ENCODE measurements around the gene UNC119. TPM values are rescaled to one million over a fixed set of nuclear protein-coding genes. Genes with fewer than 3 reads are reported as not detected.

The UNC119 gene
- total RNA-seq, 1 donor = 23.2 TPM

DNA sequence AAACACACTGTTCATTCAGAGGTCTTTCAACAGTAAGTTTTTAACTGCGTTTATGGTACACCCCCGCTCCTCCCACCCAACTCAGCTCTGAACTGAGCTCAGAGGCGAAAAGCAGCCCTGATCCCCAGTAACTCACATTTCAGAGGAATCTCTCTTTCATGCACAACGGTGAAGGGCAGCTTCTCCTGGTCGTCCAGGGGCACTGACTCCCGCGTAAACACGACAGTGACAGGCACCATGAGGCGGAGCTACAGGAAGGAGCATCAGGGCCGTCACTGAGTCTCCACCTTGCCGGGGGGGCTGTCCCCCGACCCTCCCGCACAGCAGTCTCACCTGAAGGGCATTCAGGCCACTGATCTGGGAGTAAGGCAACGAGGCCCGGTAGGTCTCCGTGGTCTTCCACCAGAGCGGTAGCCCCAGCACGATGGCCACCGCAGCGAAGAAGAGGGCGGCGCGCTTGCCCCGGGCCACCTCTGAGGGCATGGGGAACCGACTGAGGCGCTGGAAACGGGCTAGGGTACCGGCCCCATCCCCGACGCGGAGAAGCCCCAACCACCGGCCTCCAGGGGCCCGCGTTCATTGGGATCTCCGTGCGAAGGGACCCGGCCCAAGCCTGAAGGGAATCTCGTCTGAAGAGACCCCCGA lies 18.4 kb upstream of the UNC119 start:
- peaks cover 39% of the 10 kb centered on the region for H3K79me2 ChIP-seq (ENCODE audit: insufficient read depth, low read length)
- peaks cover 27% of the 10 kb centered on the region for H3K4me1 ChIP-seq (ENCODE audit: insufficient read depth, low read length)
- peak overlapping the region; percentile 52 for H3K27ac ChIP-seq (ENCODE audit: low read depth, low read length)
- no peaks in the 10 kb centered on the region for H3K9me3 ChIP-seq (ENCODE audit: low read depth, low read length)
- H3K4me3 ChIP-seq (ENCODE audit: insufficient read depth, low read length) = peak overlapping the region; percentile 98
- TF ChIP-seq, protein P1, sequence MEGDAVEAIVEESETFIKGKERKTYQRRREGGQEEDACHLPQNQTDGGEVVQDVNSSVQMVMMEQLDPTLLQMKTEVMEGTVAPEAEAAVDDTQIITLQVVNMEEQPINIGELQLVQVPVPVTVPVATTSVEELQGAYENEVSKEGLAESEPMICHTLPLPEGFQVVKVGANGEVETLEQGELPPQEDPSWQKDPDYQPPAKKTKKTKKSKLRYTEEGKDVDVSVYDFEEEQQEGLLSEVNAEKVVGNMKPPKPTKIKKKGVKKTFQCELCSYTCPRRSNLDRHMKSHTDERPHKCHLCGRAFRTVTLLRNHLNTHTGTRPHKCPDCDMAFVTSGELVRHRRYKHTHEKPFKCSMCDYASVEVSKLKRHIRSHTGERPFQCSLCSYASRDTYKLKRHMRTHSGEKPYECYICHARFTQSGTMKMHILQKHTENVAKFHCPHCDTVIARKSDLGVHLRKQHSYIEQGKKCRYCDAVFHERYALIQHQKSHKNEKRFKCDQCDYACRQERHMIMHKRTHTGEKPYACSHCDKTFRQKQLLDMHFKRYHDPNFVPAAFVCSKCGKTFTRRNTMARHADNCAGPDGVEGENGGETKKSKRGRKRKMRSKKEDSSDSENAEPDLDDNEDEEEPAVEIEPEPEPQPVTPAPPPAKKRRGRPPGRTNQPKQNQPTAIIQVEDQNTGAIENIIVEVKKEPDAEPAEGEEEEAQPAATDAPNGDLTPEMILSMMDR (IDR thresholded peaks at IDR 0.05; ENCODE audit: extremely low read depth, low read depth, low read length) = no peak
- H4K20me1 ChIP-seq (ENCODE audit: insufficient read depth, low read length) = peaks cover 5% of the 10 kb centered on the region
- H2AFZ ChIP-seq (ENCODE audit: low read length) = peak overlapping the region; percentile 95
- DNase-seq (ENCODE audit: insufficient read length, low spot score, missing footprints) = no peak
- H3K27me3 ChIP-seq (ENCODE audit: insufficient read depth, low read length) = no peaks in the 10 kb centered on the region
- peak overlapping the region; percentile 98 for H3K4me2 ChIP-seq (ENCODE audit: insufficient read depth, low read length)
- peaks cover 4% of the 10 kb centered on the region for H3K36me3 ChIP-seq (ENCODE audit: insufficient read depth, low read length)

DNA sequence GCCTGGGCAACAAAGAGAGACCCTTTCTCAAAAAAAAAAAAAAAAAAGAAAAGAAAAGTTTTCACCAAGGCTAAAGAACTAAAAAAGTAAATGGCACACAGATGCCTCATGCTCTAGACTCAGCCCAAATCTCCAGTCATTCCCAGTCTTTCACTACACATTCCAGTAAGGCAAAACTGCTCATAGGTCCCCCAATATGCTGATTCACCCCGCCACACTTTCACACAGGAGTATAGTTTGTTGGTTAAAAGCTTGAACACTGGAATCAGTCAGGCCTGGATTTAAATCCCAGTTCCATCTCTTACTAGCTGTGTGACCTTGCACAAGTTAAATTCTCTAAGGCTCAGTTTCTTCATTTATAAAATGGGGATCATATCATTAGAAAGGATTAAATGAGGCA lies 17.0 kb upstream of the UNC119 start:
- Histone ChIP-seq H3K36me3 (ENCODE audit: insufficient read depth, low read length) (peaks cover 4% of the 10 kb centered on the region), H3K9me3 (ENCODE audit: low read depth, low read length) (no peaks in the 10 kb centered on the region), H4K20me1 (ENCODE audit: insufficient read depth, low read length) (peaks cover 2% of the 10 kb centered on the region), H3K4me1 (ENCODE audit: insufficient read depth, low read length) (peaks cover 27% of the 10 kb centered on the region), H3K27ac (ENCODE audit: low read depth, low read length) (no peak overlapping the region), H3K4me3 (ENCODE audit: insufficient read depth, low read length) (no peak overlapping the region), H3K4me2 (ENCODE audit: insufficient read depth, low read length) (peak overlapping the region; percentile 98), H2AFZ (ENCODE audit: low read length) (no peak overlapping the region), H3K27me3 (ENCODE audit: insufficient read depth, low read length) (no peaks in the 10 kb centered on the region), H3K79me2 (ENCODE audit: insufficient read depth, low read length) (peaks cover 42% of the 10 kb centered on the region)
- DNase-seq (ENCODE audit: insufficient read length, low spot score, missing footprints) = no peak
- TF ChIP-seq, protein P1 (IDR thresholded peaks at IDR 0.05; ENCODE audit: extremely low read depth, low read depth, low read length) = no peak

DNA sequence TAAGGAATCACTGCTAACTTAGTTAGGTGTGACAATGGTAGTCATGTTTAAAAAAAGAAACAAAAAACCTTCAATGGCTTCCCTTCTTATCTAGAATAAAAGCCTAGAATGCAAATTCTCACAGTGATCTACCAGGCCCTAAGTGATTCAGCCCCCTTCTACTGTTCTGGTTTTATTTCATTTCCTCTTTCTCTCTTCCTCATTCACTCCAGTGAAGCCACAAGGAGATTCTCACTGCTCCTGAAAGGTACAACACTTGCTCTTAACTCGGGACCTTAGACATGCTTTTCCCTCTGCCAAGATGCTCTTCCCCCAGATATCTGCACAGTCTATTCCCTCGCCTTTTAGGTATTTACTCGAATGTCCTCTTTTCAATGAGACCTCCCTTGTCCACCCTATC lies 15.2 kb upstream of the UNC119 start:
- H2AFZ ChIP-seq (ENCODE audit: low read length) = no peak overlapping the region
- no peak for DNase-seq (ENCODE audit: insufficient read length, low spot score, missing footprints)
- H4K20me1 ChIP-seq (ENCODE audit: insufficient read depth, low read length) = peaks cover 5% of the 10 kb centered on the region
- H3K79me2 ChIP-seq (ENCODE audit: insufficient read depth, low read length) = peaks cover 48% of the 10 kb centered on the region
- no peaks in the 10 kb centered on the region for H3K27me3 ChIP-seq (ENCODE audit: insufficient read depth, low read length)
- no peak overlapping the region for H3K4me3 ChIP-seq (ENCODE audit: insufficient read depth, low read length)
- H3K4me2 ChIP-seq (ENCODE audit: insufficient read depth, low read length) = no peak overlapping the region
- H3K9me3 ChIP-seq (ENCODE audit: low read depth, low read length) = no peaks in the 10 kb centered on the region
- H3K27ac ChIP-seq (ENCODE audit: low read depth, low read length) = no peak overlapping the region
- peaks cover 26% of the 10 kb centered on the region for H3K4me1 ChIP-seq (ENCODE audit: insufficient read depth, low read length)
- TF ChIP-seq, protein P1 (IDR thresholded peaks at IDR 0.05; ENCODE audit: extremely low read depth, low read depth, low read length) = no peak
- peaks cover 5% of the 10 kb centered on the region for H3K36me3 ChIP-seq (ENCODE audit: insufficient read depth, low read length)

DNA sequence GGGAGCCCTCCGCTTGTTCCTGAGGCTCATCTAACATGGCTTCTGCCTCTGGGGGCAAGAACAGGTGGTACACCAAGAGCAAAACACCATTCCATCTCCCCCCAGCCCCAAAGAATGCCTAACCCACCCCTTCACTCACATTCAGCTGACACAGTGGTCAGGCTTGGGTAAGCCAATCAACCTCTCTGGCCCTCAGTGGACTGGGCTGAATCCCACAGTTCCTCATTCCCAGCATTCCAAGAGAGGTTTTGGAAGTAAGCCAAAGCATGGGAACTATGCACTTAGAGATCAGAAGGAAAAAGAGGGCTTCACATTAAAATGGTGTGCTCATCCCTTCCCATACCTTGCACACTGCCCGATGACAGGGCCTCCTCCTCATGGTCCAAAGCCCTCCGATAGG lies 11.1 kb upstream of the UNC119 start:
- no peak overlapping the region for H3K4me3 ChIP-seq (ENCODE audit: insufficient read depth, low read length)
- no peak overlapping the region for H3K27ac ChIP-seq (ENCODE audit: low read depth, low read length)
- H3K4me1 ChIP-seq (ENCODE audit: insufficient read depth, low read length) = peaks cover 6% of the 10 kb centered on the region
- peaks cover 13% of the 10 kb centered on the region for H3K36me3 ChIP-seq (ENCODE audit: insufficient read depth, low read length)
- H3K79me2 ChIP-seq (ENCODE audit: insufficient read depth, low read length) = peaks cover 24% of the 10 kb centered on the region
- no peak overlapping the region for H3K4me2 ChIP-seq (ENCODE audit: insufficient read depth, low read length)
- DNase-seq (ENCODE audit: insufficient read length, low spot score, missing footprints) = no peak
- H3K9me3 ChIP-seq (ENCODE audit: low read depth, low read length) = no peaks in the 10 kb centered on the region
- TF ChIP-seq, protein P1 (IDR thresholded peaks at IDR 0.05; ENCODE audit: extremely low read depth, low read depth, low read length) = no peak
- no peaks in the 10 kb centered on the region for H3K27me3 ChIP-seq (ENCODE audit: insufficient read depth, low read length)
- H4K20me1 ChIP-seq (ENCODE audit: insufficient read depth, low read length) = peaks cover 3% of the 10 kb centered on the region
- no peak overlapping the region for H2AFZ ChIP-seq (ENCODE audit: low read length)
